ENCODE data around the gene OTUD4. TPM values are rescaled to one million over a fixed set of nuclear protein-coding genes. Genes with fewer than 3 reads are reported as not detected.

The OTUD4 gene
- total RNA-seq, 1 experiment from 2014 or later = 13.6 TPM

DNA sequence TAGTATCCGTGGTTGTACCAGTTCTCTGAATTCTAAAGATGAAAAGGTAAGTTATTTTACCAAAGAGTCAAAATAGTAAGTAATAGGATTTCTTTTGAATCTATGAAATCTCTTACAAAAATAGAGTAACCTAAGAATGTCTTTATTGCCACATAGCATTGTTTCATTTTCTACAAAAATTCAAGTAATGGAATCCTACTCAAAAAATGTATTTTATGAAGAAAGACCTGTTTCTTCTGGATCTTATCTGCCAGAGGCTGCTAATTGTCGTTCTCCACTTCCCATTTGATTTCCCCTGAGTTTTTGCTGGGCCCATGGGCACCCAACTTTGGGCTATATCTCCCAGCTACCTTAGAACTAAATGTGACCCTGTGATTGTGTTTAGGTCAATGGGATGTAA lies 3.2 kb upstream of the OTUD4 start:
- CTCF ChIA-PET = no interaction called here
- Histone ChIP-seq H3K27ac (ENCODE audit: low read length) (no peak overlapping the region), H3K4me1 (ENCODE audit: insufficient read depth, low read length) (peaks cover 7% of the 10 kb centered on the region; the same call in 1 of the 2 replicates), H3K9me3 (ENCODE audit: low read length) (no peaks in the 10 kb centered on the region), H3K9ac (ENCODE audit: low read length) (no peak overlapping the region), H3K4me2 (ENCODE audit: low read length) (no peak overlapping the region), H3F3A (ENCODE audit: low read length, unreplicated experiment) (no peaks in the 10 kb centered on the region), H3K4me3 (ENCODE audit: low read length) (no peak overlapping the region), H2AFZ (ENCODE audit: low read length) (no peak overlapping the region), H4K20me1 (ENCODE audit: low read length) (peaks cover 2% of the 10 kb centered on the region), H3K79me2 (ENCODE audit: low read length) (peaks cover 10% of the 10 kb centered on the region), H3K36me3 (ENCODE audit: low read depth, low read length) (no peaks in the 10 kb centered on the region), H3K9me2 (replicated peaks; ENCODE audit: low read length) (no peaks in the 10 kb centered on the region), H3K27me3 (ENCODE audit: low read length) (no peaks in the 10 kb centered on the region)
- ATAC-seq (no peak), DNase-seq (no peak)
- no TSS peak for BruUV-seq (replicated peaks)
- TF ChIP-seq EZH2 (IDR thresholded peaks at IDR 0.05; ENCODE audit: low read length, unreplicated experiment) (no peak), EZH2phosphoT487 (IDR thresholded peaks at IDR 0.05; ENCODE audit: borderline replicate concordance, low read length) (no peak)
- TF ChIP-seq, protein P1, sequence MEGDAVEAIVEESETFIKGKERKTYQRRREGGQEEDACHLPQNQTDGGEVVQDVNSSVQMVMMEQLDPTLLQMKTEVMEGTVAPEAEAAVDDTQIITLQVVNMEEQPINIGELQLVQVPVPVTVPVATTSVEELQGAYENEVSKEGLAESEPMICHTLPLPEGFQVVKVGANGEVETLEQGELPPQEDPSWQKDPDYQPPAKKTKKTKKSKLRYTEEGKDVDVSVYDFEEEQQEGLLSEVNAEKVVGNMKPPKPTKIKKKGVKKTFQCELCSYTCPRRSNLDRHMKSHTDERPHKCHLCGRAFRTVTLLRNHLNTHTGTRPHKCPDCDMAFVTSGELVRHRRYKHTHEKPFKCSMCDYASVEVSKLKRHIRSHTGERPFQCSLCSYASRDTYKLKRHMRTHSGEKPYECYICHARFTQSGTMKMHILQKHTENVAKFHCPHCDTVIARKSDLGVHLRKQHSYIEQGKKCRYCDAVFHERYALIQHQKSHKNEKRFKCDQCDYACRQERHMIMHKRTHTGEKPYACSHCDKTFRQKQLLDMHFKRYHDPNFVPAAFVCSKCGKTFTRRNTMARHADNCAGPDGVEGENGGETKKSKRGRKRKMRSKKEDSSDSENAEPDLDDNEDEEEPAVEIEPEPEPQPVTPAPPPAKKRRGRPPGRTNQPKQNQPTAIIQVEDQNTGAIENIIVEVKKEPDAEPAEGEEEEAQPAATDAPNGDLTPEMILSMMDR (conservative IDR thresholded peaks at IDR 0.05; ENCODE audit: low read depth, low read length) = no peak
- intact Hi-C loops (cut with micrococcal nuclease) = loop anchor here (5.0 to 10.0 kb wide), 2 partner anchors 551 to 754 kb away; partner anchors contain the start of gene ZNF827
- POLR2A ChIA-PET (ENCODE audit: unreplicated experiment) = no interaction called here

DNA sequence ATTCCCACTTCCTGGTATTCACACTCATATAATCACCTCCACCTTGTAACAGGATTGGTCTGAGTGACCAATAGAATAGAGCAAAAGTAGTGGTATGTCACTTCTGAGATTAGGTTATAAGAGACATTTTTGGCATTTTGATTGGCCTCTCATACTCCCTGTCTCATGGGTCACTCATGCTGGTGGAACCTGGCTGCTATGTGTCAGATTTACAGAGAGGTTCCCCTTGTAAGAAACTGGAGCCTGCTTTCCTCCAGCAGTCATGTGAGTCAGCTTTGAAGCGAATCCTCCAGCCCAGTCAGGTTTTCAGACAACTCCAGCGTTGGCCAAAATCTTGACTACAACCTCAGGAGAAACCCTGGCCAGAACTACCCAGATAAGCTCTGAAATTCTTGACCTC lies 2.6 kb upstream of the OTUD4 start:
- H3K4me1 ChIP-seq (ENCODE audit: insufficient read depth, low read length) = peaks cover 7% of the 10 kb centered on the region; the same call in 1 of the 2 replicates
- ChIA-PET CTCF (no interaction called here), POLR2A (ENCODE audit: unreplicated experiment) (no interaction called here)
- H4K20me1 ChIP-seq (ENCODE audit: low read length) = peaks cover 8% of the 10 kb centered on the region
- no peak overlapping the region for H2AFZ ChIP-seq (ENCODE audit: low read length)
- no peak overlapping the region for H3K4me3 ChIP-seq (ENCODE audit: low read length)
- peak; percentile 48 for DNase-seq
- H3K27ac ChIP-seq (ENCODE audit: low read length) = no peak overlapping the region
- no peaks in the 10 kb centered on the region for H3K27me3 ChIP-seq (ENCODE audit: low read length)
- intact Hi-C loops (cut with micrococcal nuclease) = loop anchor here (5.0 to 10.0 kb wide), 2 partner anchors 552 to 754 kb away; partner anchors contain the start of gene ZNF827
- H3K79me2 ChIP-seq (ENCODE audit: low read length) = peaks cover 15% of the 10 kb centered on the region
- H3K9ac ChIP-seq (ENCODE audit: low read length) = no peak overlapping the region
- TF ChIP-seq, protein P1 (conservative IDR thresholded peaks at IDR 0.05; ENCODE audit: low read depth, low read length) = no peak
- TF ChIP-seq EZH2phosphoT487 (IDR thresholded peaks at IDR 0.05; ENCODE audit: borderline replicate concordance, low read length) (no peak), EZH2 (IDR thresholded peaks at IDR 0.05; ENCODE audit: low read length, unreplicated experiment) (no peak)
- no peaks in the 10 kb centered on the region for H3F3A ChIP-seq (ENCODE audit: low read length, unreplicated experiment)
- ATAC-seq = no peak
- BruUV-seq (replicated peaks) = no TSS peak
- no peaks in the 10 kb centered on the region for H3K36me3 ChIP-seq (ENCODE audit: low read depth, low read length)
- H3K9me3 ChIP-seq (ENCODE audit: low read length) = no peaks in the 10 kb centered on the region
- no peaks in the 10 kb centered on the region for H3K9me2 ChIP-seq (replicated peaks; ENCODE audit: low read length)
- no peak overlapping the region for H3K4me2 ChIP-seq (ENCODE audit: low read length)

DNA sequence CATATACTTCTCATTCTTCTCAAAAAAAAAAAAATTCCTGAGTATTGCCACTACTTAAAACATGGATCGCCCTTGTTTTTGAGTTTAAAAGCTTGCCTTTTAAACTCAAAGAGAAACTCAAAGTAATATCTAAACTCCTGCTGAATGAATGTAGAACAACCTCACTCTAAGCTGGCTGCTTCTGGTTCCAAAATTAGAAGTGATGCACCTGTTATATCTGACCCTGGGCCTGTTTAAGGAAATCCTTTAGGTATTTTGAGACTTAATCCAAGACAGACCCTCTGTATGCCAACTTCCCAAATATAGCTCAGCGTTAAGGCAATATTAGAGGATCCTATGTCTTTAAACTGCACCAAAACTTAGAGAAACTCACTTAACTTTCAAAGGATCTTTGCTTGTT lies 1.8 kb upstream of the OTUD4 start:
- H3K36me3 ChIP-seq (ENCODE audit: low read depth, low read length) = no peaks in the 10 kb centered on the region
- H3K79me2 ChIP-seq (ENCODE audit: low read length) = peaks cover 23% of the 10 kb centered on the region
- H3K4me1 ChIP-seq (ENCODE audit: insufficient read depth, low read length) = peaks cover 13% of the 10 kb centered on the region
- H3F3A ChIP-seq (ENCODE audit: low read length, unreplicated experiment) = no peaks in the 10 kb centered on the region
- ATAC-seq = no peak
- CTCF ChIA-PET = no interaction called here
- POLR2A ChIA-PET (ENCODE audit: unreplicated experiment) = no interaction called here
- no peak overlapping the region for H3K4me3 ChIP-seq (ENCODE audit: low read length)
- no peak overlapping the region for H3K9ac ChIP-seq (ENCODE audit: low read length)
- intact Hi-C loops (cut with micrococcal nuclease) = loop anchor here (5.0 to 10.0 kb wide), 2 partner anchors 553 to 755 kb away; partner anchors contain the start of gene ZNF827
- DNase-seq = no peak
- TF ChIP-seq EZH2phosphoT487 (IDR thresholded peaks at IDR 0.05; ENCODE audit: borderline replicate concordance, low read length) (no peak), EZH2 (IDR thresholded peaks at IDR 0.05; ENCODE audit: low read length, unreplicated experiment) (no peak)
- TF ChIP-seq, protein P1 (conservative IDR thresholded peaks at IDR 0.05; ENCODE audit: low read depth, low read length) = no peak
- no peak overlapping the region for H2AFZ ChIP-seq (ENCODE audit: low read length)
- H3K4me2 ChIP-seq (ENCODE audit: low read length) = no peak overlapping the region
- BruUV-seq (replicated peaks) = no TSS peak
- no peak overlapping the region for H3K27ac ChIP-seq (ENCODE audit: low read length)
- H3K9me2 ChIP-seq (replicated peaks; ENCODE audit: low read length) = no peaks in the 10 kb centered on the region
- no peaks in the 10 kb centered on the region for H3K9me3 ChIP-seq (ENCODE audit: low read length)
- H3K27me3 ChIP-seq (ENCODE audit: low read length) = no peaks in the 10 kb centered on the region
- H4K20me1 ChIP-seq (ENCODE audit: low read length) = peaks cover 16% of the 10 kb centered on the region
